IPS DF 4.7 (cell line): ENCODE measurements around the gene CLCN4.

ENCODE experiments used
- DNase-seq: peaks from one replicate; pipeline ENCODE4 v3.0.0-alpha.2; 2013; ENCODE audit warnings: low spot score; ENCODE audit errors: extremely low read depth

CLCN4 gene

GRCh38 chrX:10156199-10157031 is at the start of gene CLCN4:
CLCN4 (plus strand) TSS chrX:10156975; CDS start chrX:10185033, 28,058 bp downstream.
- DNase-seq = no peak

- DNase-seq = no peak
These were observed 49.3 kb upstream of the CLCN4 start for GRCh38 chrX:10107483-10107882.

- DNase-seq = no peak
These were observed 48.5 kb upstream of the CLCN4 start for GRCh38 chrX:10108288-10108687.

- no peak for DNase-seq
These were observed 47.1 kb upstream of the CLCN4 start for GRCh38 chrX:10109695-10110094.

- no peak for DNase-seq
These were observed 46.3 kb upstream of the CLCN4 start for GRCh38 chrX:10110316-10110935.

GRCh38 chrX:10110984-10111363 is 45.8 kb upstream of the CLCN4 start:
- no peak for DNase-seq

GRCh38 chrX:10111364-10112148 is 45.2 kb upstream of the CLCN4 start:
- no peak for DNase-seq

GRCh38 chrX:10112510-10112909 is 44.3 kb upstream of the CLCN4 start:
- no peak for DNase-seq

- DNase-seq = no peak
These were observed 41.7 kb upstream of the CLCN4 start for GRCh38 chrX:10115082-10115481.

- no peak for DNase-seq
These were observed 39.5 kb upstream of the CLCN4 start for GRCh38 chrX:10117301-10117700.

- no peak for DNase-seq
These were observed 38.9 kb upstream of the CLCN4 start for GRCh38 chrX:10117864-10118377.

- no peak for DNase-seq
These were observed 38.2 kb upstream of the CLCN4 start for GRCh38 chrX:10118530-10118929.

GRCh38 chrX:10119399-10119990 is 37.3 kb upstream of the CLCN4 start:
- DNase-seq = peak; percentile 19

- DNase-seq = no peak
These were observed 36.4 kb upstream of the CLCN4 start for GRCh38 chrX:10120331-10120730.

- no peak for DNase-seq
These were observed 35.9 kb upstream of the CLCN4 start for GRCh38 chrX:10120828-10121227.

GRCh38 chrX:10121787-10122186 is 35.0 kb upstream of the CLCN4 start:
- no peak for DNase-seq

GRCh38 chrX:10124506-10125247 is 32.1 kb upstream of the CLCN4 start:
- DNase-seq = no peak

GRCh38 chrX:10125248-10125615 is 31.5 kb upstream of the CLCN4 start:
- no peak for DNase-seq

GRCh38 chrX:10126044-10126443 is 30.7 kb upstream of the CLCN4 start:
- no peak for DNase-seq

GRCh38 chrX:10126834-10127233 is 29.9 kb upstream of the CLCN4 start:
- no peak for DNase-seq

GRCh38 chrX:10128386-10128785 is 28.4 kb upstream of the CLCN4 start:
- no peak for DNase-seq
